Hepatocyte (in vitro differentiated cells): Measurements from ENCODE around the gene ELOVL3.

Experiments
- EZH2phosphoT487 ChIP-seq: fragments of 200-600 bp; sonication (generic); IDR thresholded peaks from one replicate; pipeline ENCODE4 v1.6.1; 2018; ENCODE audit warnings: antibody characterized with exemption, mild to moderate bottlenecking, low read depth, moderate library complexity; ENCODE audit not compliant: unreplicated experiment, severe bottlenecking
- TF ChIP-seq, protein P1 (sequence below): fragments of 200-600 bp; sonication (generic); IDR thresholded peaks from 2 replicates; pipeline ENCODE4 v1.5.1; 2016; ENCODE audit warnings: antibody characterized with exemption, mild to moderate bottlenecking; ENCODE audit not compliant: poor library complexity

DNA sequence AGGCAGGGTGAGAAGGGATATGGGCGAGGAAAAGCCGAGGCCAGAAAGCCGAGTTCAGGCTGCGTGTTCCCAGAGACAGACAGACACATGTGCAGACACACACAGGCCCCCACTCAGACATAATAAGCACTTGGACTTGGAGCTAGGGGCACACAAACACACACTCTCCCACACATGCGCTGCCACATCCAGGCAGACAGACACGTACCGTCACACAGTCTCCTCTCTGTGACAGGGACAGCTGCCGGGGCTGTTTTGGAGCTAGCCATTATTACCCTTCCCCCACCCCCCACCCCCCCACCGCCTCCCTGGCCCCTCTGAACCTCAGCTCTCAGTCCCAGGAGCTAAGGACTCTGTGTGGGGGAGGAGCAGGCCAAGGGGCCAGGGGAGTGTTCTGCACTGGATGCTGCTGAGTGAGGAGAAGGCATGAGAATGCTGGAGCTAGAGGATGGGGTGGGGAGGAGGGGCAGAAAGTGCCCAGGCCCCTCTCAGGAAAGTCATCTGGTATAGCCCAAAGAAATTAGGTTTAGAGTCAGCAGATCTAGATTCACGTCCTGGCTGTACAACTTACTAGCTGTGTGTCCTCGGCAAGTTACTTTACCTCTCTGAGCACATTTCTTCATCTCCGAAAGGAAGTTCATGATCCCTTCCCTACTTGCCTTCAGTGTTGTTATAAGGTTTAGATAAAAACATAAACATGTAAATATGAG lies 8.9 kb downstream of the ELOVL3 start:
- TF ChIP-seq, protein P1, sequence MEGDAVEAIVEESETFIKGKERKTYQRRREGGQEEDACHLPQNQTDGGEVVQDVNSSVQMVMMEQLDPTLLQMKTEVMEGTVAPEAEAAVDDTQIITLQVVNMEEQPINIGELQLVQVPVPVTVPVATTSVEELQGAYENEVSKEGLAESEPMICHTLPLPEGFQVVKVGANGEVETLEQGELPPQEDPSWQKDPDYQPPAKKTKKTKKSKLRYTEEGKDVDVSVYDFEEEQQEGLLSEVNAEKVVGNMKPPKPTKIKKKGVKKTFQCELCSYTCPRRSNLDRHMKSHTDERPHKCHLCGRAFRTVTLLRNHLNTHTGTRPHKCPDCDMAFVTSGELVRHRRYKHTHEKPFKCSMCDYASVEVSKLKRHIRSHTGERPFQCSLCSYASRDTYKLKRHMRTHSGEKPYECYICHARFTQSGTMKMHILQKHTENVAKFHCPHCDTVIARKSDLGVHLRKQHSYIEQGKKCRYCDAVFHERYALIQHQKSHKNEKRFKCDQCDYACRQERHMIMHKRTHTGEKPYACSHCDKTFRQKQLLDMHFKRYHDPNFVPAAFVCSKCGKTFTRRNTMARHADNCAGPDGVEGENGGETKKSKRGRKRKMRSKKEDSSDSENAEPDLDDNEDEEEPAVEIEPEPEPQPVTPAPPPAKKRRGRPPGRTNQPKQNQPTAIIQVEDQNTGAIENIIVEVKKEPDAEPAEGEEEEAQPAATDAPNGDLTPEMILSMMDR: no peak
- TF ChIP-seq EZH2phosphoT487: no peak
